ENCODE results near the gene DVL2.

GRCh38 chr17:7224110-7224509 is 10.2 kb downstream of the DVL2 start:
- TF ChIP-seq CTCF (IDR thresholded peaks at IDR 0.05) = no peak
- TF ChIP-seq POLR2A (IDR thresholded peaks at IDR 0.05) = no peak
- no peak for TF ChIP-seq EP300 (IDR thresholded peaks at IDR 0.05)
- no peak for TF ChIP-seq POLR2AphosphoS5 (IDR thresholded peaks at IDR 0.05)

All from stomach (tissue), 4 donors.